IMR-90 (cell line): Measurements from ENCODE around the gene KLHDC3. TPM values are rescaled to one million over a fixed set of nuclear protein-coding genes. Genes with fewer than 3 reads are reported as not detected.

Experiments
- ATAC-seq: fragments of 200-7000 bp; cut with Tn5 transposase; 2 replicates; pipeline ENCODE4 v1.9.1; 2020; ENCODE audit warnings: low read depth, mild to moderate bottlenecking, moderate library complexity
- BruUV-seq: library from RNA; stranded (reverse); fragments of 400-500 nt; replicated peaks from 2 replicates; lab custom pipeline; 2021; lab: Mats Ljungman, UMichigan
- CTCF ChIA-PET: fragments of 300-600 bp; formaldehyde crosslinking; extraction: SDS; loops from one replicate; lab custom pipeline; 2021; ENCODE audit warnings: antibody characterized with exemption; lab: Yijun Ruan, JAX
- POLR2A ChIA-PET: fragments of 300-600 bp; sonication (Branson Sonifier 250); formaldehyde crosslinking; loops from one replicate; lab custom pipeline; 2022; ENCODE audit warnings: antibody characterized with exemption; ENCODE audit not compliant: unreplicated experiment; lab: Charles Lee
- DNase-seq: peaks from one replicate; pipeline ENCODE4 v3.0.0; 2013
- H2AFZ ChIP-seq: replicated peaks from 2 replicates; pipeline ENCODE3; 2013; ENCODE audit warnings: low read length, mild to moderate bottlenecking; ENCODE audit not compliant: poor library complexity
- H2AK5ac ChIP-seq: 2 replicates; pipeline ENCODE4 v1.6.1; 2013; ENCODE audit warnings: low read depth, low read length, inconsistent platforms
- H2AK9ac ChIP-seq: replicated peaks from 2 replicates; pipeline ENCODE3; 2013; ENCODE audit warnings: mild to moderate bottlenecking, low read depth, low read length, moderate library complexity; ENCODE audit not compliant: poor library complexity
- H2BK120ac ChIP-seq: 2 replicates; pipeline ENCODE4 v1.6.1; 2013; ENCODE audit warnings: low read depth, low read length, inconsistent platforms
- H2BK15ac ChIP-seq: 3 replicates; pipeline ENCODE4 v1.6.1; 2013; ENCODE audit warnings: low read depth, low read length, inconsistent platforms
- H2BK20ac ChIP-seq: 2 replicates; pipeline ENCODE4 v1.6.1; 2013; ENCODE audit warnings: low read depth, mild to moderate bottlenecking, inconsistent platforms, low read length, moderate library complexity
- H2BK5ac ChIP-seq: 2 replicates; pipeline ENCODE4 v1.6.1; 2013; ENCODE audit warnings: mild to moderate bottlenecking, low read depth, low read length, inconsistent platforms; ENCODE audit not compliant: poor library complexity, severe bottlenecking
- H3K14ac ChIP-seq: replicated peaks from 2 replicates; pipeline ENCODE4 v1.6.1; 2013; ENCODE audit warnings: low read depth, low read length, inconsistent platforms
- H3K18ac ChIP-seq: 2 replicates; pipeline ENCODE4 v1.6.1; 2013; ENCODE audit warnings: low read depth, low read length, control low read depth
- H3K23ac ChIP-seq: 2 replicates; pipeline ENCODE4 v1.6.1; 2013; ENCODE audit warnings: low read depth, low read length, inconsistent platforms
- H3K27ac ChIP-seq: 2 replicates; pipeline ENCODE4 v1.5.1; 2013; ENCODE audit warnings: mild to moderate bottlenecking, control low read depth, low read length; ENCODE audit not compliant: insufficient read depth
- H3K27me3 ChIP-seq: 2 replicates; pipeline ENCODE4 v1.6.1; 2013; ENCODE audit warnings: low read length; ENCODE audit not compliant: control insufficient read depth, insufficient read depth
- H3K36me3 ChIP-seq: 2 replicates; pipeline ENCODE4 v1.6.1; 2013; ENCODE audit warnings: low read length, mixed read lengths; ENCODE audit not compliant: control insufficient read depth, insufficient read depth
- H3K4ac ChIP-seq: 2 replicates; pipeline ENCODE4 v1.6.1; 2013; ENCODE audit warnings: low read depth, low read length, inconsistent platforms
- H3K4me1 ChIP-seq: 2 replicates; pipeline ENCODE4 v1.6.1; 2013; ENCODE audit warnings: low read length, mixed read lengths; ENCODE audit not compliant: control insufficient read depth, insufficient read depth
- H3K4me2 ChIP-seq: 2 replicates; pipeline ENCODE4 v1.6.1; 2013; ENCODE audit warnings: low read depth, mild to moderate bottlenecking, control low read depth, low read length, moderate library complexity
- H3K4me3 ChIP-seq: 2 replicates; pipeline ENCODE4 v1.5.1; 2013; ENCODE audit warnings: low read depth, mild to moderate bottlenecking, control low read depth, low read length, moderate library complexity; ENCODE audit not compliant: insufficient read depth
- H3K56ac ChIP-seq: 2 replicates; pipeline ENCODE4 v1.6.1; 2013; ENCODE audit warnings: low read length, inconsistent platforms; ENCODE audit not compliant: insufficient read depth; ENCODE audit errors: extremely low read depth
- H3K79me1 ChIP-seq, 2 experiments: 2 replicates each; pipeline ENCODE4 v1.6.1; 2013; ENCODE audit warnings: low read length in 2 of 2, inconsistent platforms in 1 of 2, low read depth in 1 of 2
- H3K9ac ChIP-seq: 2 replicates; pipeline ENCODE4 v1.6.1; 2013; ENCODE audit warnings: low read depth, low read length, control low read depth
- H3K9me1 ChIP-seq: 2 replicates; pipeline ENCODE4 v1.6.1; 2013; ENCODE audit warnings: low read length, inconsistent platforms; ENCODE audit not compliant: insufficient read depth
- H3K9me3 ChIP-seq: 2 replicates; pipeline ENCODE4 v1.6.1; 2013; ENCODE audit warnings: low read length; ENCODE audit not compliant: control insufficient read depth, insufficient read depth
- H4K20me1 ChIP-seq: 2 replicates; pipeline ENCODE4 v1.6.1; 2013; ENCODE audit warnings: low read length, inconsistent platforms; ENCODE audit not compliant: insufficient read depth
- H4K5ac ChIP-seq: 2 replicates; pipeline ENCODE4 v1.6.1; 2013; ENCODE audit warnings: mild to moderate bottlenecking, low read depth, low read length, control low read depth
- H4K8ac ChIP-seq, 2 experiments: 2 replicates each; pipeline ENCODE4 v1.6.1; 2013; ENCODE audit warnings: low read depth in 2 of 2, low read length in 2 of 2, control low read depth in 1 of 2, inconsistent platforms in 1 of 2
- H4K91ac ChIP-seq: 2 replicates; pipeline ENCODE4 v1.6.1; 2013; ENCODE audit warnings: low read depth, low read length, inconsistent platforms; ENCODE audit not compliant: insufficient read depth
- MAFK ChIP-seq: IDR thresholded peaks from 2 replicates; pipeline ENCODE4 v1.6.1; 2012; ENCODE audit warnings: low read depth, low read length, improper control_type of control experiment
- MAZ ChIP-seq: IDR thresholded peaks from 2 replicates; pipeline ENCODE4 v1.6.1; 2012; ENCODE audit warnings: low read depth, mild to moderate bottlenecking, low read length, improper control_type of control experiment, moderate library complexity, borderline replicate concordance
- WGBS, 2 experiments: methylation state at CpG; one replicate each; pipeline versions ENCODE4 v1.1.5 to v1.1.7; 2013; ENCODE audit warnings: missing lambda C conversion rate in 2 of 2; ENCODE audit not compliant: insufficient read length in 1 of 2; ENCODE audit errors: extremely low coverage in 2 of 2; 5-methylcytosine and 5-hydroxymethylcytosine counted together
- dilution Hi-C: fragments of 300-500 bp; cut with HindIII; formaldehyde crosslinking; loops from one replicate; pipeline ENCODE4 v1.14.3; 2018; ENCODE audit warnings: low sequenced_read_pairs; ENCODE audit not compliant: unreplicated experiment
- in situ Hi-C: fragments of 300-500 bp; cut with MboI; formaldehyde crosslinking; loops from 3 replicates; pipeline ENCODE4 v1.14.3; 2019; ENCODE audit warnings: low sequenced_read_pairs, inconsistent platforms, mixed read lengths
- intact Hi-C: fragments of 100-400 bp; cut with micrococcal nuclease; formaldehyde crosslinking; loops from 2 replicates; pipeline ENCODE4 v1.10.0; 2022
- polyA plus RNA-seq, 3 experiments: library from polyadenylated mRNA; depleted of rRNA; stranded (reverse); fragments of >200 nt; gene quantifications; 2 replicates each; pipeline ENCODE4 v1.2.3, GENCODE V29; 2012; ENCODE audit warnings: low replicate concordance in 1 of 3
- total RNA-seq: library from RNA; depleted of rRNA; stranded (reverse); fragments of >200 nt; gene quantifications from 2 replicates; pipeline ENCODE4 v1.2.3, GENCODE V29; 2012

The KLHDC3 gene
- total and polyA plus RNA-seq, 2 of the 4 experiments (the other 2 are of a cell fraction), result 57.1 to 76.0 TPM

GRCh38 chr6:43026365-43026764, 12.3 kb downstream of the KLHDC3 start:
- no peak overlapping the region for H3K9ac ChIP-seq
- WGBS, 2 experiments, result no CpG with 5 or more reads among the region's 5 CpGs

More at GRCh38 chr6:43026365-43026764, 12.3 kb downstream of the KLHDC3 start:
- Histone ChIP-seq H2AK9ac (no peak overlapping the region), H3K4me2 (no peak overlapping the region), H2BK15ac (no peak overlapping the region), H3K79me1 (peaks cover 29 to 45% of the 10 kb centered on the region in 2 experiments), H2BK5ac (no peak overlapping the region), H3K9me1 (0 out of 2 replicates have a peak, but pooled peaks cover 4% of the 10 kb centered on the region), H3K23ac (no peak overlapping the region), H2AFZ (no peak overlapping the region), H3K27ac (no peak overlapping the region), H2BK20ac (no peak overlapping the region), H4K91ac (no peak overlapping the region), H4K5ac (no peak overlapping the region), H3K14ac (no peak overlapping the region), H3K18ac (no peak overlapping the region), H3K4me1 (peaks cover 2% of the 10 kb centered on the region; the same call in 1 of the 2 replicates), H4K20me1 (peaks cover 17% of the 10 kb centered on the region), H2BK120ac (no peak overlapping the region), H4K8ac (no peak overlapping the region), H3K56ac (no peak overlapping the region), H3K36me3 (peaks cover 53% of the 10 kb centered on the region), H3K4me3 (no peak overlapping the region), H3K4ac (no peak overlapping the region), H2AK5ac (no peak overlapping the region), H3K27me3 (no peaks in the 10 kb centered on the region), H3K9me3 (no peaks in the 10 kb centered on the region)
- BruUV-seq, result no TSS peak
- ChIA-PET POLR2A (no interaction called here), CTCF (no interaction called here)
- TF ChIP-seq MAZ (no peak), MAFK (no peak)
- intact Hi-C loops (no loop called here), in situ Hi-C loops (no loop called here), dilution Hi-C loops (no loop called here)
- DNase-seq, result no peak
- no peak for ATAC-seq
